Trophoblast cell (in vitro differentiated cells and primary cell): ENCODE measurements around the gene SPAAR.
A peak's percentile ranks its signal among the peaks of the same experiment; 100 is the strongest.

Source experiments
- DNase-seq, 2 donors: peaks; one replicate each; pipeline ENCODE4 v3.0.0-alpha.2; 2016
- H2AFZ ChIP-seq: 2 replicates; pipeline ENCODE4 v1.6.1; 2013; ENCODE audit warnings: low read length, moderate library complexity, mild to moderate bottlenecking; ENCODE audit not compliant: insufficient read depth, poor library complexity
- H2AK5ac ChIP-seq: 2 replicates; pipeline ENCODE4 v1.6.1; 2013; ENCODE audit warnings: mild to moderate bottlenecking, low read length
- H2BK120ac ChIP-seq: 2 replicates; pipeline ENCODE4 v1.6.1; 2013; ENCODE audit warnings: low read length, mild to moderate bottlenecking, moderate library complexity; ENCODE audit not compliant: insufficient read depth, poor library complexity
- H2BK12ac ChIP-seq: 2 replicates; pipeline ENCODE4 v1.6.1; 2013; ENCODE audit warnings: mild to moderate bottlenecking, low read length, moderate library complexity
- H2BK5ac ChIP-seq: 2 replicates; pipeline ENCODE4 v1.6.1; 2013; ENCODE audit warnings: low read length, low read depth, moderate library complexity, mild to moderate bottlenecking; ENCODE audit not compliant: poor library complexity
- H3K14ac ChIP-seq: 2 replicates; pipeline ENCODE4 v1.6.1; 2013; ENCODE audit warnings: mild to moderate bottlenecking, low read length
- H3K18ac ChIP-seq: 2 replicates; pipeline ENCODE4 v1.6.1; 2013; ENCODE audit warnings: mild to moderate bottlenecking, low read length
- H3K23ac ChIP-seq: 2 replicates; pipeline ENCODE4 v1.6.1; 2013; ENCODE audit warnings: low read length
- H3K27ac ChIP-seq: 2 replicates; pipeline ENCODE4 v1.5.1; 2013; ENCODE audit warnings: low read depth, mild to moderate bottlenecking, inconsistent platforms, low read length, moderate library complexity
- H3K27me3 ChIP-seq: 2 replicates; pipeline ENCODE4 v1.6.1; 2013; ENCODE audit warnings: inconsistent platforms, mild to moderate bottlenecking, low read length, moderate library complexity; ENCODE audit not compliant: insufficient read depth
- H3K36me3 ChIP-seq, 2 experiments: 1 replicate in 1 of 2; 2 replicates in 1 of 2; pipeline ENCODE4 v1.6.1; 2013; ENCODE audit warnings: low read length in 2 of 2, mild to moderate bottlenecking in 2 of 2, moderate library complexity in 1 of 2; ENCODE audit not compliant: insufficient read depth in 2 of 2, control insufficient read depth in 1 of 2
- H3K4ac ChIP-seq: 2 replicates; pipeline ENCODE4 v1.6.1; 2013; ENCODE audit warnings: low read depth, mild to moderate bottlenecking, low read length, moderate library complexity
- H3K4me1 ChIP-seq, 2 experiments: 1 replicate in 1 of 2; 2 replicates in 1 of 2; pipeline ENCODE4 v1.6.1; 2013; ENCODE audit warnings: low read length in 2 of 2, mild to moderate bottlenecking in 2 of 2, moderate library complexity in 1 of 2; ENCODE audit not compliant: insufficient read depth in 2 of 2, control insufficient read depth in 1 of 2
- H3K4me2 ChIP-seq: 2 replicates; pipeline ENCODE4 v1.6.1; 2013; ENCODE audit warnings: inconsistent platforms, mild to moderate bottlenecking, low read length, moderate library complexity
- H3K4me3 ChIP-seq: 2 replicates; pipeline ENCODE4 v1.5.1; 2013; ENCODE audit warnings: mild to moderate bottlenecking, low read depth, low read length, inconsistent platforms
- H3K79me1 ChIP-seq: one replicate; pipeline ENCODE4 v1.6.1; 2013; ENCODE audit warnings: low read length
- H3K79me2 ChIP-seq: 2 replicates; pipeline ENCODE4 v1.6.1; 2013; ENCODE audit warnings: low read length, mild to moderate bottlenecking; ENCODE audit not compliant: control insufficient read depth, insufficient read depth, poor library complexity
- H3K9ac ChIP-seq: 2 replicates; pipeline ENCODE4 v1.6.1; 2013; ENCODE audit warnings: mild to moderate bottlenecking, low read length
- H3K9me3 ChIP-seq: 2 replicates; pipeline ENCODE4 v1.6.1; 2013; ENCODE audit warnings: low read depth, mild to moderate bottlenecking, control low read depth, inconsistent platforms, low read length; ENCODE audit not compliant: insufficient read depth
- H4K12ac ChIP-seq: 2 replicates; pipeline ENCODE4 v1.6.1; 2013; ENCODE audit warnings: low read depth, mild to moderate bottlenecking, low read length, moderate library complexity
- H4K8ac ChIP-seq: 2 replicates; pipeline ENCODE4 v1.6.1; 2013; ENCODE audit warnings: low read depth, mild to moderate bottlenecking, low read length, moderate library complexity
- H4K91ac ChIP-seq: one replicate; pipeline ENCODE4 v1.6.1; 2013; ENCODE audit warnings: low read depth, mild to moderate bottlenecking, low read length, moderate library complexity
- WGBS: extraction: QIAGEN DNeasy Blood & Tissue Kit; methylation state at CpG from one replicate; pipeline ENCODE4 v1.1.7; 2013; ENCODE audit warnings: missing lambda C conversion rate; ENCODE audit not compliant: insufficient read length, insufficient coverage; ENCODE audit errors: extremely low coverage; 5-methylcytosine and 5-hydroxymethylcytosine counted together

SPAAR gene

DNA sequence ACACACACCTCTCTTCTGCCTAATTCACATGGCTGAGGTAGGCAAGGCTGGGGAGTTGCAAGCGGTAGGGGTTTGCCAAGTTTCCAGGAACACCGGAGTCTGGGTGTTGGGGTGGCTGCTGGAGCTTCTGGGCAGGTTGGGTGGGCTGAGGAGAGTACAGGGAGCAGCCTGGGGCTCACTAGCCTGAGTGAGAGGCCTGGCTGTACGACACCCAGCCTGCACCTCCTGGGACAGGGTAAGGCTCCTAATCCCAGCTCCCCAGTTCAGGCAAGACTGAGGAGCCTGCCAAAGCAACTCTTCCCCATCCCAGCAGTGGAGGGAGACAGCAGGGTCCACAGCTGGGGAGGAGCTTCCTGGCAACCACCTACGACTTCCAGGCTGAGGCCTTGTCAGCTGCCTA is 8.0 kb downstream of the SPAAR start:
- H2AK5ac ChIP-seq = no peak overlapping the region
- no peak overlapping the region for H4K8ac ChIP-seq
- H3K23ac ChIP-seq = no peak overlapping the region
- H3K18ac ChIP-seq = no peak overlapping the region
- no peak overlapping the region for H3K4me3 ChIP-seq
- peaks cover 4% of the 10 kb centered on the region for H3K9me3 ChIP-seq
- no CpG with 5 or more reads among the region's 4 CpGs for WGBS
- H3K4me2 ChIP-seq = no peak overlapping the region
- H3K4me1 ChIP-seq = peaks cover 0 to 6% of the 10 kb centered on the region in 2 experiments
- no peak overlapping the region for H3K4ac ChIP-seq
- H3K9ac ChIP-seq = no peak overlapping the region
- no peaks in the 10 kb centered on the region for H3K79me1 ChIP-seq
- no peak overlapping the region for H2BK12ac ChIP-seq
- H4K91ac ChIP-seq = no peak overlapping the region
- DNase-seq = no peak
- no peaks in the 10 kb centered on the region for H3K27me3 ChIP-seq
- no peak overlapping the region for H4K12ac ChIP-seq
- no peak overlapping the region for H3K27ac ChIP-seq
- H2BK5ac ChIP-seq = no peak overlapping the region
- no peaks in the 10 kb centered on the region for H3K79me2 ChIP-seq
- no peaks in the 10 kb centered on the region for H3K36me3 ChIP-seq
- no peak overlapping the region for H2AFZ ChIP-seq
- no peak overlapping the region for H3K14ac ChIP-seq
- no peak overlapping the region for H2BK120ac ChIP-seq

DNA sequence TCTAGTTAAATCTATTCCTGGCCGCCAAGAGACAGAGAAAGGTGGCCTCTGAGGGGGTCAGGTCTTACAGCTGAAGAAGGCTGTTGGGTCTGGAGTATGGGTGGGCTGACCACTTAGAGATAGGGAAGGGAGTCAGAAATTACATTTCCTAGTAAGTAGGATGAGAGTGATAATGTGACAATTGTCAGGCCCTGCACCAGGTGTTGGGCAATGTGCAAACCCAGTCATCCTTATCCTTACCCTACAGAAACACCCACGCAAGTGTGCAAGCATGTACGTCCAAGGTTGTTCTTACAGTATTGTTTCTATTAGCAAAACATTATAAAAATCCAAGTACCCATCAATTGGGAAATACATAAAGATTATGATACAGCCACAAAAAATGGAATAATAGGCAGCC is 9.5 kb downstream of the SPAAR start:
- H4K12ac ChIP-seq = no peak overlapping the region
- H3K9ac ChIP-seq = no peak overlapping the region
- no peak overlapping the region for H3K4ac ChIP-seq
- no CpG with 5 or more reads among the region's 3 CpGs for WGBS
- no peak overlapping the region for H3K4me3 ChIP-seq
- no peak overlapping the region for H2AK5ac ChIP-seq
- peaks cover 0 to 6% of the 10 kb centered on the region in 2 experiments for H3K4me1 ChIP-seq
- H3K79me2 ChIP-seq = no peaks in the 10 kb centered on the region
- peaks cover 4% of the 10 kb centered on the region for H3K9me3 ChIP-seq
- H2BK120ac ChIP-seq = no peak overlapping the region
- H3K23ac ChIP-seq = no peak overlapping the region
- H3K36me3 ChIP-seq = no peaks in the 10 kb centered on the region
- no peak for DNase-seq
- H2BK12ac ChIP-seq = no peak overlapping the region
- H4K91ac ChIP-seq = no peak overlapping the region
- H3K14ac ChIP-seq = no peak overlapping the region
- no peaks in the 10 kb centered on the region for H3K79me1 ChIP-seq
- H2AFZ ChIP-seq = no peak overlapping the region
- no peak overlapping the region for H2BK5ac ChIP-seq
- H3K27ac ChIP-seq = no peak overlapping the region
- no peaks in the 10 kb centered on the region for H3K27me3 ChIP-seq
- no peak overlapping the region for H3K4me2 ChIP-seq
- no peak overlapping the region for H3K18ac ChIP-seq
- no peak overlapping the region for H4K8ac ChIP-seq

GRCh38 chr9:35919212-35920008 is 10.1 kb downstream of the SPAAR start:
- Histone ChIP-seq H2BK120ac (no peak overlapping the region), H3K14ac (no peak overlapping the region), H3K9me3 (peaks cover 2% of the 10 kb centered on the region), H3K4ac (no peak overlapping the region), H2BK12ac (no peak overlapping the region), H3K79me1 (no peaks in the 10 kb centered on the region), H3K36me3 (no peaks in the 10 kb centered on the region), H3K27me3 (no peaks in the 10 kb centered on the region), H2AFZ (no peak overlapping the region), H3K18ac (no peak overlapping the region), H2BK5ac (no peak overlapping the region), H4K91ac (no peak overlapping the region), H3K27ac (no peak overlapping the region), H3K4me2 (no peak overlapping the region), H4K8ac (no peak overlapping the region), H3K4me1 (peaks cover 0 to 4% of the 10 kb centered on the region in 2 experiments), H2AK5ac (no peak overlapping the region), H3K23ac (no peak overlapping the region), H4K12ac (no peak overlapping the region), H3K4me3 (no peak overlapping the region), H3K79me2 (no peaks in the 10 kb centered on the region), H3K9ac (no peak overlapping the region)
- WGBS = no CpG with 5 or more reads among the region's 3 CpGs
- no peak for DNase-seq

DNA sequence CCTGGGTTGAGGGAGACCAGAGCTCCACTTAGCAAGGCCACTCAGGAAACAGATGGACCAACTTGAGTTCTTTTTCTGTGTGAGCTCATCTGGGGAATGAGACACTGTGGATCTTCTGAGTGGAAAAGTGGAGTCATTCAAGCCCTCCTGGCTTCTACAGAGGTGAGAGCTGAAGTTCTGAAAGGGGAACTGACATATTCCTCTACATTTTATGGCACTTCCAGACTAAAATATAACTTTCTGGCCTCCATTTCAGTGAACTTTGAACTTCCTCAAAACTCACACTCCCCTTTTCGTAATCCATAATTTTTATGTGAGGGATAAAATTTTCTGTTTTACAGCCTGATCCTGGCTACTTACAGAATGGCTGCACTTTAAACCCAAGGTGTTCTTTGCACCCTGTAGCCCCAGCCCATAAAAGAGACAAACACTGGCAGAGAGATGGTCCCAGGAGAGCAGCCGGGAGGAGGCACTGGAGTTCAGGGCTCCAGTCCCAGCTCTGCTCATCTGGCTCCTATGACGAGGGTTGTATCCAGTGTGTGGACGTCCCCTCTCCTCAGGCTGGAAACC is 10.8 kb downstream of the SPAAR start:
- Histone ChIP-seq H3K79me1 (no peaks in the 10 kb centered on the region), H3K4me1 (peaks cover 0 to 6% of the 10 kb centered on the region in 2 experiments)

More for the DNA sequence above, 10.8 kb downstream of the SPAAR start:
- Histone ChIP-seq H3K4me3 (no peak overlapping the region), H4K91ac (no peak overlapping the region), H2BK12ac (peak overlapping the region; percentile 43), H3K27ac (no peak overlapping the region), H3K79me2 (no peaks in the 10 kb centered on the region), H3K27me3 (no peaks in the 10 kb centered on the region), H4K8ac (no peak overlapping the region), H4K12ac (no peak overlapping the region), H3K23ac (no peak overlapping the region), H3K18ac (no peak overlapping the region), H2BK120ac (no peak overlapping the region), H3K14ac (no peak overlapping the region), H3K36me3 (no peaks in the 10 kb centered on the region), H2AK5ac (no peak overlapping the region), H2BK5ac (no peak overlapping the region), H3K4me2 (no peak overlapping the region), H3K9me3 (peaks cover 2% of the 10 kb centered on the region), H3K9ac (no peak overlapping the region), H2AFZ (no peak overlapping the region), H3K4ac (no peak overlapping the region)
- no CpG with 5 or more reads among the region's 4 CpGs for WGBS
- no peak for DNase-seq
